Activated T-cell treated with anti-CD3 and anti-CD28 coated beads for 1 hour (primary cell): ENCODE data around the gene ATP2B2.

Source experiments
- DNase-seq: peaks from one replicate; pipeline ENCODE4 v3.0.0-alpha.2; 2020; ENCODE audit warnings: low read depth

ATP2B2 gene

DNA sequence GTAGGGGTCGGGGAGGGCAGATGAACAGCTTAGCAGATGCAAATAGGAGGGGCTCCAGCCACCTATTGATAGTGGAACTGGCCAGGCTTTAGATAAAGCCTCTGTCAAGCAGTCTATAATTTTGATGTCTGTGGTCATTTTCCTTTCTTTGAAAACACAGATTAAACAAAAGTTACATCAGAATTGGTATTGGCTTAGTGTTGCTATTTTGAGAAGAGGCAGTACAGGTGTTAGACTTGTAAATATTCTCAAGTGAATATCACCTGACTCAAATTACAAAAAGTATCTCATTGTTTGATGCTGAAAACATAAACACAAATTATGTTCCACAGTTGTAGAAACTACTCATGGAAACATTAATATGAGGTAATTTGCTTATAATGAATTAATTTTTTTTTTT is 230.8 kb downstream of the ATP2B2 start:
- DNase-seq, result no peak
